Cardiac muscle cell (in vitro differentiated cells and primary cell): ENCODE data around the gene CCDC33. TPM values are rescaled to one million over a fixed set of nuclear protein-coding genes. Genes with fewer than 3 reads are reported as not detected.

ENCODE experiments used
- DNase-seq, 2 donors: peaks; one replicate each; pipeline versions ENCODE4 v3.0.0 to v3.0.0-alpha.2; 2010 to 2017; ENCODE audit warnings: low read depth in 1 of 2, low spot score in 1 of 2
- H3K27ac ChIP-seq: fragments of 200-600 bp; sonication (generic); 2 replicates; pipeline ENCODE4 v1.5.1; 2016
- H3K27me3 ChIP-seq: fragments of 200-600 bp; sonication (generic); 2 replicates; pipeline ENCODE4 v1.6.0; 2016; ENCODE audit warnings: control low read depth
- H3K36me3 ChIP-seq: fragments of 200-600 bp; sonication (generic); 2 replicates; pipeline ENCODE4 v1.5.1; 2016; ENCODE audit warnings: control low read depth
- H3K4me1 ChIP-seq: fragments of 200-600 bp; sonication (generic); 2 replicates; pipeline ENCODE4 v1.8.1; 2017; ENCODE audit warnings: low read depth, mild to moderate bottlenecking, mixed run types
- H3K4me3 ChIP-seq: fragments of 200-600 bp; sonication (generic); 2 replicates; pipeline ENCODE4 v1.5.1; 2016; ENCODE audit warnings: mild to moderate bottlenecking
- H3K9me3 ChIP-seq: fragments of 200-600 bp; sonication (generic); 2 replicates; pipeline ENCODE4 v1.5.1; 2017; ENCODE audit warnings: low read depth, mild to moderate bottlenecking, control low read depth
- polyA plus RNA-seq: library from polyadenylated mRNA; unstranded; fragments of >200 nt; fragmentation: Nextera tagmentation; extraction: Ambion mirVana; gene quantifications from 2 replicates; pipeline ENCODE4 v1.2.1, GENCODE V29; 2016
- total RNA-seq: library from RNA; depleted of rRNA; stranded (reverse); fragments of >200 nt; gene quantifications from 2 replicates; pipeline ENCODE4 v1.2.3, GENCODE V29; 2016
- TF ChIP-seq, protein P1 (sequence below): IDR thresholded peaks from 2 replicates; pipeline ENCODE4 v1.5.1; 2012; ENCODE audit warnings: low read depth, mild to moderate bottlenecking, low read length

The CCDC33 gene
- total and polyA plus RNA-seq, 2 experiments from 2014 or later: 3.1 to 9.5 TPM

DNA sequence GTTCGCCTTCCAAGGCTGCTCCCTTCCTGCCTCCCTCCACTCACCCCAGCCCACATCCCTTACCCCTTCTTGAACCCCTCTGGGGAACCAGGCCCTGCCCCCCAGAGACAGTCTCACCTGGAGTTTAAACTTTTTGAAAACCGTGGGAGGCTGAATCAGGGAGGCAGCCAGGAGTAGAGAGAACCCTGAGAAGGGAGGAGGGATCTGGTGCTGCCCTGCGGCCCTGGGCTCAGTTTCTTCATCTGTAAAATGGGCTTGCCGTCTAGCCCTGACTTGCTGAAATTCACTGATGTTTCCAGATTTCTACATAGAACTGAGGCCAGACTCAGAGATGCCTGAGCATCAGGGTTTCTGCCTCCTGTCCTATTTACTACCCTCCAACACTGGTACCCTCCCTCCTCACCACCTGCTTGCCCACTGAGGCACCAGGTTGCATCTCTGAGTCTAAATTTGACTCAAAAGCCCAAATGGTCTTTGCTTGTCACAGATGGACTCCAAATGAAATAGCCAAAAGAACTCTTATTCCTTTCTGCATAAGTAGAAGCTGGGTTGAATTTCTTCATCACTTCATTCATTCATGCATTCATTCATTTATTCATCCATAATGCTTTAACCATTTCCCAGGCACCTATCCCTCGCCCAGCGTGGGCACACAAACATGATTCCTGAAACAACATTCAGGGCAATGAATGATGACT, 21.7 kb upstream of the CCDC33 start:
- Histone ChIP-seq H3K9me3 (no peaks in the 10 kb centered on the region), H3K27ac (peak overlapping the region; percentile 42), H3K27me3 (no peaks in the 10 kb centered on the region), H3K4me1 (peaks cover 41% of the 10 kb centered on the region), H3K4me3 (no peak overlapping the region), H3K36me3 (no peaks in the 10 kb centered on the region)
- DNase-seq: no peak
- TF ChIP-seq, protein P1, sequence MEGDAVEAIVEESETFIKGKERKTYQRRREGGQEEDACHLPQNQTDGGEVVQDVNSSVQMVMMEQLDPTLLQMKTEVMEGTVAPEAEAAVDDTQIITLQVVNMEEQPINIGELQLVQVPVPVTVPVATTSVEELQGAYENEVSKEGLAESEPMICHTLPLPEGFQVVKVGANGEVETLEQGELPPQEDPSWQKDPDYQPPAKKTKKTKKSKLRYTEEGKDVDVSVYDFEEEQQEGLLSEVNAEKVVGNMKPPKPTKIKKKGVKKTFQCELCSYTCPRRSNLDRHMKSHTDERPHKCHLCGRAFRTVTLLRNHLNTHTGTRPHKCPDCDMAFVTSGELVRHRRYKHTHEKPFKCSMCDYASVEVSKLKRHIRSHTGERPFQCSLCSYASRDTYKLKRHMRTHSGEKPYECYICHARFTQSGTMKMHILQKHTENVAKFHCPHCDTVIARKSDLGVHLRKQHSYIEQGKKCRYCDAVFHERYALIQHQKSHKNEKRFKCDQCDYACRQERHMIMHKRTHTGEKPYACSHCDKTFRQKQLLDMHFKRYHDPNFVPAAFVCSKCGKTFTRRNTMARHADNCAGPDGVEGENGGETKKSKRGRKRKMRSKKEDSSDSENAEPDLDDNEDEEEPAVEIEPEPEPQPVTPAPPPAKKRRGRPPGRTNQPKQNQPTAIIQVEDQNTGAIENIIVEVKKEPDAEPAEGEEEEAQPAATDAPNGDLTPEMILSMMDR: no peak

- no peaks in the 10 kb centered on the region for H3K27me3 ChIP-seq
These were observed 20.2 kb upstream of the CCDC33 start for GRCh38 chr15:74215958-74216357.

DNA sequence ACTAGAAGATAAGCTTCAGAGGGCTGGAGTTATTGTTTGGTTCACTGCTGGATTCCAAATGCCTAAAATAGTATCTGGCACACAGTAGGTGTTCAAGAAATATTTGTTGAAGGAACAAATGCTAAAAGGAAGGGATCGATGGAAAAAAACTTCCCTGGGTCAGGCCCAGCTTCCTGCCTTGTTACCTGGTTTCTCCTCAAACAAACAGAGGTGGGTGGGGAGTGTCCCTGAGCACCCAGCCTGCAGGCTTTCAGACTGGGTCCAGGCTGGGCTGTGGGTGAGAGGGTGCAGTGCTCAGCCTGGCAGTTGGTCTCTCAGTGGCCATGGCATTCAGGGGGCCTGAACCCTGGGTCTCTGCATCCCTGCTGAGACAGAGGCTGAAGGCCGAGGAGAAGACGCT, 19.2 kb upstream of the CCDC33 start:
- no peak overlapping the region for H3K4me3 ChIP-seq
- H3K4me1 ChIP-seq: peaks cover 54% of the 10 kb centered on the region
- no peak overlapping the region for H3K27ac ChIP-seq
- no peaks in the 10 kb centered on the region for H3K27me3 ChIP-seq
- no peaks in the 10 kb centered on the region for H3K9me3 ChIP-seq
- no peaks in the 10 kb centered on the region for H3K36me3 ChIP-seq
- TF ChIP-seq, protein P1: no peak
- DNase-seq: no peak

More at GRCh38 chr15:74215958-74216357, 20.2 kb upstream of the CCDC33 start:
- Histone ChIP-seq H3K27ac (no peak overlapping the region), H3K4me3 (no peak overlapping the region), H3K9me3 (no peaks in the 10 kb centered on the region), H3K4me1 (peaks cover 44% of the 10 kb centered on the region), H3K36me3 (no peaks in the 10 kb centered on the region)
- DNase-seq: no peak
- TF ChIP-seq, protein P1: no peak

GRCh38 chr15:74217907-74218885, 17.9 kb upstream of the CCDC33 start:
- no peaks in the 10 kb centered on the region for H3K36me3 ChIP-seq
- H3K27ac ChIP-seq: no peak overlapping the region
- no peak overlapping the region for H3K4me3 ChIP-seq
- H3K9me3 ChIP-seq: no peaks in the 10 kb centered on the region
- H3K4me1 ChIP-seq: peaks cover 60% of the 10 kb centered on the region
- no peaks in the 10 kb centered on the region for H3K27me3 ChIP-seq
- TF ChIP-seq, protein P1: no peak
- no peak for DNase-seq

DNA sequence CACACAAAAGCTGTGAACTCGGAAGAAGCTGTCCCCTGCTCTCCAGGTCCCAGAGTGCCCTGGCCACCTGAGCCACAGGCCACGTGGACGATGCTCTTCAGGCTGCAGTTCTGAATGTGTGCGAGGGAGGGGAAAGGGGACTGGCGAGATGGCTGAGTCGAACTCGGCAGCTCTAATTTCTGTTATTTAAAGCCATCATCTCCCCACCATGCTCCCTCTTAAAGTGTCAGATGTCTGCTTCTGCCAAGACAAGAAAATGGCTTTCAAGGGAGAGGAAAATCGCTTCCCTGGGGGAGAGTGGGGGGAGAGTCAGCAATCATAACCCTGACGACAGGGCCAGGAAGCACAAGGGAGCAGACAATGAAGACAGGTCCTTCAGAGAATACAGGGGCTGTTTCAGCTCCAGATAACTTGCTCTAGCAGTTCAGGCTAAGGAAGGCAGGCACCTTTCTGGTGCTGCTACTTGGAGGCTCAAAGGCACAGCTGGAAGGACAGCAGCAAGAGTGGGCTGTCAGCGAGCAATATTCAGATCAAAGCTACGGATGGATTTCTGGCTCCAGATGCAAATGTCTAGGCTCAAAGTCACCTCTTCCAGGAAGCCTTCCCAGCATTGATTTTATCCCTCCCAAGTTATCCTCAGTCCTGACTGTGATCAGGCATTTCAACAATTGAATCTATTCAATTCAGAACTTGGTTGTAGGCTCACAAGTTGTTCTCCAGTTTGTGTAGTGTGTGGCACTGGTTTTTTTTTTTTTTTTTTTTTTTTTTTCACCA, 15.5 kb upstream of the CCDC33 start:
- Histone ChIP-seq H3K27ac (peak overlapping the region; percentile 58), H3K27me3 (no peaks in the 10 kb centered on the region), H3K9me3 (no peaks in the 10 kb centered on the region), H3K4me1 (peaks cover 52% of the 10 kb centered on the region), H3K4me3 (no peak overlapping the region), H3K36me3 (no peaks in the 10 kb centered on the region)
- DNase-seq: peak in 1 of 2 donors; percentile 68
- TF ChIP-seq, protein P1: no peak
